Effector memory CD8-positive, alpha-beta T cell (primary cell): Measurements from ENCODE around the gene DNAJC17.
A peak's percentile ranks its signal among the peaks of the same experiment; 100 is the strongest.

ENCODE experiments used
- ATAC-seq: fragments of 150-1000 bp; cut with Tn5 transposase; replicated peaks from 2 replicates; pipeline ENCODE4 v1.10.0; 2021; ENCODE audit warnings: mild to moderate bottlenecking, moderate library complexity
- DNase-seq, 3 experiments: peaks; one replicate each; pipeline ENCODE4 v3.0.0; 2021
- H3K27ac Mint-ChIP-seq, 2 donors: one replicate each; pipeline ENCODE4 v1.8.0; 2022; ENCODE audit warnings: mild to moderate bottlenecking in 2 of 2, mixed read lengths in 2 of 2, moderate library complexity in 2 of 2
- H3K27me3 Mint-ChIP-seq, 2 donors: one replicate each; pipeline ENCODE4 v1.8.0; 2022; ENCODE audit warnings: mixed read lengths in 2 of 2
- H3K36me3 Mint-ChIP-seq: one replicate; pipeline ENCODE4 v1.8.0; 2022; ENCODE audit warnings: mild to moderate bottlenecking, moderate library complexity, mixed read lengths; ENCODE audit not compliant: insufficient read depth
- H3K4me1 Mint-ChIP-seq, 2 donors: one replicate each; pipeline ENCODE4 v1.8.0; 2022; ENCODE audit warnings: low read depth in 2 of 2, mixed read lengths in 2 of 2
- H3K4me3 Mint-ChIP-seq, 2 donors: one replicate each; pipeline ENCODE4 v1.8.0; 2022; ENCODE audit warnings: mild to moderate bottlenecking in 2 of 2, mixed read lengths in 2 of 2, moderate library complexity in 2 of 2
- H3K9me3 Mint-ChIP-seq, 2 donors: one replicate each; pipeline ENCODE4 v1.8.0; 2022; ENCODE audit warnings: mixed read lengths in 2 of 2

DNAJC17 gene

DNA sequence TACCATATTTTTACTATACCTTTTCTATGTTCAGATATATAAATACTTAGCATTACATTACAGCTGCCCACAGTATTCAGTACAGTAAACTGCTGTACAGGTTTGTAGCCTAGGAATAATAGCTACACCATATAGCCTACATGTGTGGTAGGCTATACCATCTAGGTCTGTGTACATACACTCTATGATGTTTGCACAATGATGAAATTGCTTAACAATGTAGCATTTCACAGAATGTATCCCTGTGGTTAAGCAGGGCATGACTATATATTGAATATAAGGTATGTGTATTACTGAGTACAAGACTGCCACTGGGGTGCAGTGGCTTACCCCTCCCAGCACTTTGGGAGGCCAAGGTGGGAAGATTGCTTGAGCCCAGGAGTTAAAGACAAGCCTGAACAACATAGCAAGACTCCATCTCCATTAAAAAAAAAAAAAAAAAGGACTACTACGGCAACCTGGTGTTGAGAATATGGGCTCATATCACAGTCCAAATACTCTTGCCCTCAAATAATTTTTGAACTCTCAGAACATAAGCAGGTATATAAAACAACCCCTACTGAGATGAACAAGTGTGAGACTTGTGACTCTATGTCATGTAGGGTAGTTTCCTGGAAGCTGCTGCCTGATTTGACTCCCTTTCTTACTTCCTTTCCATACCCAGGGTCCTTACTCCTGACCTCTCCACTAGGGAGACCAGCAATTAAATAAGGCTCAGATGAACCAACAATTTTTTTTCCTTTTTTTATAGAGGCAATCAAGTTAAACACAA lies 16.5 kb upstream of the DNAJC17 start:
- H3K4me1 Mint-ChIP-seq = no peaks in the 10 kb centered on the region
- H3K27ac Mint-ChIP-seq = no peak overlapping the region
- no peak for DNase-seq
- H3K4me3 Mint-ChIP-seq = no peak overlapping the region
- ATAC-seq = no peak
- H3K36me3 Mint-ChIP-seq = no peaks in the 10 kb centered on the region
- H3K9me3 Mint-ChIP-seq = no peaks in the 10 kb centered on the region
- peaks cover 8 to 19% of the 10 kb centered on the region in 2 donors for H3K27me3 Mint-ChIP-seq

DNA sequence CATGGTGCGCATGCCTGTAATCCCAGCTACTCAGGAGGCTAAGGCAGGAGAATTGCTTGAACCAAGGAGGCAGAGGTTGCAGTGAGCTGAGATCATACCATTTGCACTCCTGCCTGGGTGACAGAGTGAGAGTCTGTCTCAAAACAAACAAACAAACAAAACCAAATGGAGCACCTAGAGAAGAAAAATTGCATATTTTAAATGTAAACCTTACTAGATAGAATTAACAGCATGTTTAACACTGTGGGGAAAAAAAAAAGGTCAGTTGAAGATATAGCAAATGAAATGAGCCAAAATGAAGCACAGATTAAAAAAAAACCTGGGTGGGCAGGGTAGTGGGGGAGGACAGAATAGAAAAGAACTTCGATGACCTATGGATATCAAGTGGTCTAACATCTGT lies 13.9 kb upstream of the DNAJC17 start:
- no peak for ATAC-seq

DNA sequence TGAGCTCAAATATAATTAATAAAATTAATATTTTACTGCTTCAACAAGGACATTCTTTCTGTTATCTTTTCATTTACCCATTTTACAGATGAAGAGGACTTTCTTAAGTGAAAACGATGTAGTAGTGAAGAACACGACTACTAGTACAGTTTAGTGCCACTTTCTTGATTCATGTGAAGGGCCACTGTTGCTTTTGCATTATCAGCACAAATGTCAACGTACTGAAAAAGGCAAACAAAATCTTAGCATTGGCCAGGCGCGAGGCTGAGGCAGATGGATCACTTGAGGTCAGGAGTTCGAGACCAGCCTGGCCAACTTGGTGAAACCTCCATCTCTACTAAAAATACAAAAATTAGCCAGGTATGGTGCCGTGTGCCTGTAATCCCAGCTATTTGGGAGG lies 11.8 kb upstream of the DNAJC17 start:
- ATAC-seq (no peak), DNase-seq (no peak)
- Mint-ChIP-seq H3K4me3 (no peak overlapping the region), H3K9me3 (no peaks in the 10 kb centered on the region), H3K36me3 (no peaks in the 10 kb centered on the region), H3K4me1 (no peaks in the 10 kb centered on the region), H3K27ac (no peak overlapping the region), H3K27me3 (peaks cover 0 to under 1% of the 10 kb centered on the region in 2 donors)

More for the DNA sequence above, 13.9 kb upstream of the DNAJC17 start:
- Mint-ChIP-seq H3K4me3 (no peak overlapping the region), H3K27ac (peak overlapping the region in 1 of 2 donors; percentile 23), H3K27me3 (peaks cover 0 to 19% of the 10 kb centered on the region in 2 donors), H3K4me1 (no peaks in the 10 kb centered on the region), H3K9me3 (no peaks in the 10 kb centered on the region), H3K36me3 (no peaks in the 10 kb centered on the region)
- DNase-seq = no peak

DNA sequence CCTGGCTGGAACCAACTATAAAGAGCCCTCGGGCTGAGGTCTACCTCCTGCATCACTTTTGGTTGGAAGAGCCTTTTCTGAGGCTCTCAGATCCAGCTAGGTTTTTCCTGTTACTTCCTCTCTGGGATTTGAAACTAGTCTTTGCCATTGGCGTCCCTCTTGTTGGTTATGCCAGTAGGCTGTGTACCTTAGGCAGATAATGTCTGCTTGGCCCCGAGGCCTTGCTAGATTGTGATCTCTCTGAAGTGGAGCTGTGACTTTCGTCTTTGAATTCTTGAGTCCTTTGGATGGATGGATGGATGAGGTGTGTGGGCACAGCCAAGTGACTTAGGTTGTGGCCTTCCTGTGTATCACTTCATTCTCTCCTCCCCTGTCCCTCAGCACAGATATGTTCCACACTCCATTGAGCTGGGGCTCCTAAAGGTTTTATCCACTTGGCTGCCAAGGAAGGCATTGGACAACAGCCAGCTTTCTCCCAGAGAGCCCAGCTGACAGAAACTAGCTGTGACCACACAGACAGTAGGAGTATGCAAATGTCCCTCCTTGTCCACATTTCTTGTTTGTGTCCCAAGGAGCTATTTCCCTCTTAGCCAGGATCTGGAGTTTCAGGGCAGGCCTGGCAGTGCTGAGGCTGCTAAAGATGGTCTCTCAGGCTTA lies 7.9 kb upstream of the DNAJC17 start:
- DNase-seq = no peak
- no peak for ATAC-seq
- no peaks in the 10 kb centered on the region for H3K27me3 Mint-ChIP-seq

DNA sequence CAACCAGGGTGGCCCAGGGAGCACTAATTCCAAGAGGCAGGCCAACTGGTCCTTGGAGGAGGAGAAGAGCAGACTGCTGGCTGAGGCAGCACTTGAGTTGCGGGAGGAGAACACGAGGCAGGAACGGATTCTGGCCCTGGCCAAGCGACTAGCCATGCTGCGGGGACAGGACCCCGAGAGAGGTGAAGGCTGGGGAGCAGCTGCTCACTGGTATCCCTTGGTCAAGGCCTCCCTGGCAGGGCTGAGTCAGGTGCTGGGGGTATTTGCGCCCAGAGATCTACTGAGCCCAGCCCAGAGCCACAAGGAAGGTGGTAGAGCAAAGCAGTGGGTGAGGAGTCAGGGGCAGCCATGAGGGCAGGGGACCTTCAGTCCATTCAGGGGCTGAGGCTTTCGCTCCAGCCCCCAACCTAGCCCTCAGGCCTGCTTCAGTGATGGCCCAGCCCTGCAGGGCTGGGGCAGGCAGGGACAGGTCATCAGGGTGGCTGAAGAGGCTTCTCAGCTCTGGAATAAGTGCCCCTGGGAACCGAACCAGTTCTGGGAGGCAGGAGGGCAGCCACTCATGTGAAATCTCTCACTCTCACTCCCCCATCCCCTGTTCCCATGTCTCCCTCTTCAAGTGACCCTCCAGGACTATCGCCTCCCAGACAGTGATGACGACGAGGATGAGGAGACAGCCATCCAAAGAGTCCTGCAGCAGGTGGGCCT lies 5.6 kb upstream of the DNAJC17 start:
- Mint-ChIP-seq H3K4me1 (peaks cover 4 to 8% of the 10 kb centered on the region in 2 donors), H3K9me3 (no peaks in the 10 kb centered on the region), H3K27ac (no peak overlapping the region), H3K36me3 (peaks cover 7% of the 10 kb centered on the region), H3K4me3 (no peak overlapping the region), H3K27me3 (no peaks in the 10 kb centered on the region)
- no peak for DNase-seq
- no peak for ATAC-seq

More for the DNA sequence above, 7.9 kb upstream of the DNAJC17 start:
- no peaks in the 10 kb centered on the region for H3K9me3 Mint-ChIP-seq
- no peak overlapping the region for H3K27ac Mint-ChIP-seq
- peaks cover 4% of the 10 kb centered on the region for H3K36me3 Mint-ChIP-seq
- no peaks in the 10 kb centered on the region for H3K4me1 Mint-ChIP-seq
- H3K4me3 Mint-ChIP-seq = no peak overlapping the region

DNA sequence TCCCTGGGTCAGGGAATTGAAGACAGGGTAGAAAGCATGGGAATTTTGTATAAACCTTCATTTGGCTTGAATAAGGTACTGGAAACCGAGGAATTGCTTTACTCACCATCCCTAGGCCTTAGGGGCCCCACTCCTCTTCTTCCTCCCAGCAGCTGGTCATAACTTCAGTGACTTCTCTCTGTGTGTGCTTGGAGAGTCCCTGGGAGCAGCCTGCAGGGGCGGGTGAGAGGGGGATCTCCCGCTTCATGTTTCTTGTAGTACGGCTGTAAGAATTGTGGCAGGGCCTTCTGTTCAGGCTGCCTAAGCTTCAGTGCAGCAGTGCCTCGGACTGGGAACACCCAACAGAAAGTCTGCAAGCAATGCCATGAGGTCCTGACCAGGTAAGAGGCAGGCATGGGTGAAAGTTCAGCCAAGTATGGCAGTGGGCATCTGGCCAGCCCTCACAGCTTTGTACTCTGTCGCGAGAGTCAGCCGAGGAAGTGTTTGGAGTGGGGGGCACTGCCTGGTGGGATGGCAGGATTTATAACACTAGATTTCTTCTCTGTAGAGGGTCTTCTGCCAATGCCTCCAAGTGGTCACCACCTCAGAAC lies 1.7 kb upstream of the DNAJC17 start:
- Mint-ChIP-seq H3K4me3 (peak overlapping the region; percentile 92), H3K27ac (no peak overlapping the region), H3K4me1 (peaks cover 12 to 15% of the 10 kb centered on the region in 2 donors)

DNA sequence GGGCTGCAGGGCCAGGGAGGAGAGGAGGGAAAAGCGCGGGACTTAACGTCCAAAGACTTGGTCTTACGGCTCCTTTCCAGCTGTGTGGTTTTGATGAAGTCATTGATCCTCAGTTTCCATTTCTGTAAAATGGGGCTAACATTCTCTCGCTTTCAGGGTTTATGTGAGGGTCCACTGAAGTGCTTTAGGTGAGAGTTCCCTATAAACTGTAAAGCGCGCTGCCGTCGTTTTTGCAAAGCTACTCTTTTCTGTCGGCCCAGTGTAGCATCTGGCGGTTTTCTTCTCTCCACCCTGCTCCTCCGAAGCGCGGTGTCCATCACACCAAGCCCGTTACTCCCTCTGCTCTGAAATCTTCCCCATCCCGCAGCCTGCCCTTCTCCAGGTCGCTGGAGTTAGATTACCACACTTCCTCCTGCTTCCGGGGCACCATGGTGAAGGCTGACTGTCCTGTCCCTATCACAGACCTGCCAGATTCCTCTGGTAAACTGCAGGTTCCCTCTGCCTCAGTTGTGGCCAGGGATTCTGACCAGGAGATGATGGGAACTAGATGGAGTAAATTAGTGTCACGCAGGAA lies 702 bp upstream of the DNAJC17 start:
- H3K27ac Mint-ChIP-seq = no peak overlapping the region
- ATAC-seq (no peak), DNase-seq (no peak)
- H3K4me3 Mint-ChIP-seq = peak overlapping the region; percentile 92
- peaks cover 7% of the 10 kb centered on the region for H3K36me3 Mint-ChIP-seq
- H3K9me3 Mint-ChIP-seq = no peaks in the 10 kb centered on the region
- H3K27me3 Mint-ChIP-seq = no peaks in the 10 kb centered on the region
- peaks cover 12 to 15% of the 10 kb centered on the region in 2 donors for H3K4me1 Mint-ChIP-seq

More for the DNA sequence above, 1.7 kb upstream of the DNAJC17 start:
- DNase-seq (no peak), ATAC-seq (no peak)
- no peaks in the 10 kb centered on the region for H3K9me3 Mint-ChIP-seq
- no peaks in the 10 kb centered on the region for H3K27me3 Mint-ChIP-seq
- peaks cover 7% of the 10 kb centered on the region for H3K36me3 Mint-ChIP-seq

DNA sequence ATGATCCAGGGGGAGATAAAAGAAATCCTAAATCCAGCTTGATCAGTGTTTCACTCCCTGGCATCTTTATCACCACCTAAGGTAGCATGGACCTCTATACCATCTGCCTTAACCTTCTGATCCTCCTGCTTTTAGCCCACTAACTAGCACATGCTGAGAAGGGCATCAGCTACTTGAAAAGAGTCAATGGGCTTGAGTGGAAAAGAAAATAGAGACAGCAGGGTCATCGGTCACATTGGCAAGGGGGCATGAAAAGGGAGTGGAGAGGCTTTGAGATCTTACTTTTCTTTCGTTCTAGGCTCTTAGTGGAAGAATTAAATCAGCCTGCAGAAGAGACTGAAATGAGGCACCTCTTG lies 623 bp downstream of the DNAJC17 start:
- H3K36me3 Mint-ChIP-seq = peaks cover 7% of the 10 kb centered on the region
- ATAC-seq (no peak), DNase-seq (no peak)
- peaks cover 18% of the 10 kb centered on the region in 2 donors for H3K4me1 Mint-ChIP-seq
- peak overlapping the region; percentile 92 for H3K4me3 Mint-ChIP-seq
- no peaks in the 10 kb centered on the region for H3K9me3 Mint-ChIP-seq
- peak overlapping the region; percentile 91 for H3K27ac Mint-ChIP-seq
- no peaks in the 10 kb centered on the region for H3K27me3 Mint-ChIP-seq

DNA sequence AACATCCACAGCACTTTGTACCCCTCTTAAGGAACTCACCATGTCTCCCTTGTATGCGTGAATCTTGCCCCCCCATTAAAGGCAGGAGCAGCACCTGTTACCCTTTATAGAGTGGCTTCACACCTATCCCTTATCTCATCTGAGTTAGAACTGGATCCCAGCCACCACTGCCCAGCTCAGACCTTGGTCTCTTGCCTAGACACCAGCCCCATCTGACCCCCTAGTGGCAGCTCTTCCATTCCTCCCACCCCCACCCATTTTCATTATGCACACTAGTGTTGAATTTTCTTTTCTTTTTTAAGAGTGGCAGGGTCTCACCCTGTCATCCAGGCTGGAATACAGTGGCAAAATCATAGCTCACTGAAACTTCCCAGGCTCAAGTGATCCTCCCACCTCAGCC lies 3.6 kb downstream of the DNAJC17 start:
- Mint-ChIP-seq H3K36me3 (peaks cover 11% of the 10 kb centered on the region), H3K9me3 (no peaks in the 10 kb centered on the region), H3K27ac (peak overlapping the region; percentile 3 to 4), H3K4me1 (peaks cover 24 to 29% of the 10 kb centered on the region in 2 donors), H3K4me3 (no peak overlapping the region), H3K27me3 (no peaks in the 10 kb centered on the region)
- ATAC-seq (no peak), DNase-seq (no peak)

DNA sequence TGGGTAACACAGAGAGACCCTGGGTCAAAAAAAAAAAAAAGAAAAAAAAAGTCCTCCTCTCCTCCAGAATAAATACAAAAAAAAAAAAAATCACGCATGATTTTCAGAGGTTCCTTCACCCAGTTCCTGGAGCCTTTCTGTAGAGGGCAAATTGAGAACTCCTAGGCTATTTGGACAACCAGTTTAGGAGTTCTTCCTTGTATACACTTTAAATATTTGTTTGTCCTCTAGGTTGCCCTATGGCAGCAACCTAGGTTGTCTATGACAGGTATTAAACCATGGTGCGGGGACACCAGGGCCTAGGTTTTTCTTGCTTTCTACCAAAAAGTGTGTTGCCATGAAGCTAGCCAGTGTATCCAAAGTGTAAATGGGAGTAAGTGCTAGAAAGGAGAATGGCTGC lies 4.2 kb downstream of the DNAJC17 start:
- DNase-seq (no peak), ATAC-seq (no peak)
- Mint-ChIP-seq H3K4me1 (peaks cover 27 to 29% of the 10 kb centered on the region in 2 donors), H3K27ac (peak overlapping the region; percentile 3 to 4), H3K36me3 (peaks cover 13% of the 10 kb centered on the region), H3K27me3 (no peaks in the 10 kb centered on the region), H3K4me3 (no peak overlapping the region), H3K9me3 (no peaks in the 10 kb centered on the region)

DNA sequence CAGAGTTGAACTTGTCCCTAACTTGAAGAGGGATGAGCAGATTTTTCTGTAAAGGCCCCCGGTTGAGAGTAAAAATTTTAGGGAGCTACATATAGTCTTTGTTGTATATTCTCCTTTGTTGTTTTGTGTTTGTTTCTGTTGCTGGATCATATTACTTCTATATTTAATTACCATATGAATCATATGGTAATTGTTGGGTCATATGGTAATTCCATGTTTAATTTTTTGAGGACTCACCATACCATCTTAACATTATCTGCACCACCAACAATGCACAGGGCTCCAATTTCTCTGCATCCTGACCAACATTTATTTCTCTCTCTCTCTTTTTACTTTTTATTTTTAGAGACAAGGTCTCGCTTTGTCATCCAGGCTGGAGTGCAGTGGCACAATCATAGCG lies 7.8 kb downstream of the DNAJC17 start:
- H3K36me3 Mint-ChIP-seq = peaks cover 15% of the 10 kb centered on the region
- DNase-seq (no peak), ATAC-seq (no peak)
- peak overlapping the region in 1 of 2 donors; percentile 8 for H3K27ac Mint-ChIP-seq
- H3K27me3 Mint-ChIP-seq = no peaks in the 10 kb centered on the region
- no peak overlapping the region for H3K4me3 Mint-ChIP-seq
- H3K4me1 Mint-ChIP-seq = peaks cover 22 to 34% of the 10 kb centered on the region in 2 donors
- no peaks in the 10 kb centered on the region for H3K9me3 Mint-ChIP-seq

DNA sequence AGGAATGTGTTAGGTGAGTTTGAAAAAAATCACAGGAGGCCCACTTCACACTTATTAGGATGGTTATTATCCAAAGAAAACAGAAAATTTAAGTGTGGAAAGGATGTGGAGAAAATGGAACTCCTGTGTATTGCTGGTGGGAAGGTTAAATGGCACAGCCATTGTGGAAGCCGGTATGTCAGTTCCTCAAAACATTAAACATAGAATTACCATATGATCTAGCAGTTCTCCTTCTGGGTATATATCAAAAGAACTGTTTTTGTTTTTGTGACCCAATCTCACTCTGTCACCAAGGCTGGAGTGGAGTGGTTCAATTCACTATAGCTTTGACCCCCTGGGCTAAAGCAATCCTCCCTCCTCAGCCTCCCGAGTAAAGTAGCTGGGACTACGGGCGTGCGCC lies 10.8 kb downstream of the DNAJC17 start:
- H3K9me3 Mint-ChIP-seq = no peaks in the 10 kb centered on the region
- ATAC-seq (no peak), DNase-seq (no peak)
- H3K4me3 Mint-ChIP-seq = no peak overlapping the region
- H3K36me3 Mint-ChIP-seq = peaks cover 25% of the 10 kb centered on the region
- peaks cover 18 to 40% of the 10 kb centered on the region in 2 donors for H3K4me1 Mint-ChIP-seq
- no peaks in the 10 kb centered on the region for H3K27me3 Mint-ChIP-seq
- H3K27ac Mint-ChIP-seq = peak overlapping the region in 1 of 2 donors; percentile 19

DNA sequence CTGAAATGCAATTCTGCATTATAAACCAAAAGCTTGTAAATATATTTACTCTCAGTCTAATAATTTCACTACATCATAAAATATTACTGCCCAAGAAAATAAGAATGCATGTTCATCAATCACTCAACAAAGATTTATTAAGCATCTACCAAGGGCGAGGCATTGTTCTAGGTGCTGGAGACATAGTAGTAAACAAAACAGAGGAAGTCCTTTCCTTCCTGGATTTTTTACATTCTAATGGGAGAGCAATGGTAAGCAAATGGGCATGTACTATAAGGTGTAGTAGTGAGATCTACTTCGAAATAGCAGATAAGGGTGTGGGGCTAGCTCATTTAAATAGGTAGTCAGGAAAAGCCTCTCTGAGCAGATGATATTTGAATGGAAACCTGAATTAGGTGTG lies 11.2 kb downstream of the DNAJC17 start:
- Mint-ChIP-seq H3K9me3 (no peaks in the 10 kb centered on the region), H3K27me3 (no peaks in the 10 kb centered on the region), H3K36me3 (peaks cover 27% of the 10 kb centered on the region), H3K4me1 (peaks cover 15 to 38% of the 10 kb centered on the region in 2 donors), H3K4me3 (no peak overlapping the region), H3K27ac (peak overlapping the region in 1 of 2 donors; percentile 19)
- ATAC-seq = no peak
- no peak for DNase-seq
